HEK293 (cell line): ENCODE measurements around the gene TM2D3.
A peak's percentile ranks its signal among the peaks of the same experiment; 100 is the strongest.

Source experiments
- CTCF ChIA-PET: fragments of 350-600 bp; formaldehyde crosslinking; extraction: SDS; loops from one replicate; lab custom pipeline; 2021; ENCODE audit warnings: antibody characterized with exemption; lab: Yijun Ruan, JAX
- POLR2A ChIA-PET: fragments of 300-600 bp; formaldehyde crosslinking; extraction: SDS; loops from one replicate; lab custom pipeline; 2020; ENCODE audit warnings: antibody characterized with exemption, inconsistent platforms; lab: Yijun Ruan, JAX
- H3K27ac ChIP-seq: fragments of 200-500 bp; sonication (Bioruptor generic); 2 replicates; pipeline ENCODE4 v1.5.1; 2014; ENCODE audit warnings: low read depth, low read length, control low read depth, inconsistent platforms; ENCODE audit errors: extremely low read depth
- H3K36me3 ChIP-seq, 2 experiments: fragments of 200-500 bp in 1 of 2; sonication (Bioruptor generic) in 1 of 2; 1 replicate in 1 of 2; 2 replicates in 1 of 2; pipeline ENCODE4 v1.5.1; 2014 to 2017; ENCODE audit warnings: inconsistent platforms in 2 of 2, low read length in 2 of 2; ENCODE audit not compliant: control insufficient read depth in 2 of 2, insufficient read depth in 1 of 2
- H3K4me1 ChIP-seq: fragments of 200-500 bp; sonication (Bioruptor generic); 2 replicates; pipeline ENCODE4 v1.5.1; 2014; ENCODE audit warnings: mild to moderate bottlenecking, low read length, inconsistent platforms; ENCODE audit not compliant: control insufficient read depth, insufficient read depth
- H3K4me3 ChIP-seq: 2 replicates; pipeline ENCODE4 v1.5.1; 2011; ENCODE audit warnings: low read depth, mild to moderate bottlenecking, control low read depth, low read length, moderate library complexity
- H3K9me3 ChIP-seq: fragments of 200-500 bp; sonication (Bioruptor generic); 2 replicates; pipeline ENCODE4 v1.5.1; 2014; ENCODE audit warnings: low read depth, low read length, inconsistent platforms; ENCODE audit not compliant: control insufficient read depth, insufficient read depth
- AEBP2 ChIP-seq: fragments of 450-650 bp; formaldehyde crosslinking; IDR thresholded peaks from 2 replicates; pipeline ENCODE4 v1.5.1; 2016; ENCODE audit warnings: missing biosample characterization, missing genetic modification characterization, borderline replicate concordance
- ATF2 ChIP-seq: fragments of 450-650 bp; formaldehyde crosslinking; IDR thresholded peaks from 2 replicates; pipeline ENCODE4 v1.5.1; 2016; ENCODE audit warnings: missing biosample characterization, missing genetic modification characterization, low read depth
- MEIS1 ChIP-seq: sonication (generic); formaldehyde crosslinking; IDR thresholded peaks from 2 replicates; pipeline ENCODE4 v1.8.1; 2022; ENCODE audit warnings: missing genetic modification reagents, mild to moderate bottlenecking, borderline replicate concordance
- PRDM1 ChIP-seq: fragments of 450-650 bp; formaldehyde crosslinking; IDR thresholded peaks from 2 replicates; pipeline ENCODE4; 2016; ENCODE audit warnings: missing biosample characterization, missing genetic modification characterization
- PRDM6 ChIP-seq: fragments of 450-650 bp; formaldehyde crosslinking; IDR thresholded peaks from 2 replicates; pipeline ENCODE4 v1.5.1; 2017; ENCODE audit warnings: missing biosample characterization, missing genetic modification characterization
- REST ChIP-seq: fragments of 450-650 bp; formaldehyde crosslinking; IDR thresholded peaks from 2 replicates; pipeline ENCODE4 v1.5.1; 2016; ENCODE audit warnings: missing biosample characterization, missing genetic modification characterization
- SALL2 ChIP-seq: fragments of 450-650 bp; formaldehyde crosslinking; IDR thresholded peaks from 2 replicates; pipeline ENCODE4 v1.5.0; 2017; ENCODE audit warnings: missing biosample characterization, mild to moderate bottlenecking, missing genetic modification characterization, borderline replicate concordance
- SP2 ChIP-seq: fragments of 450-650 bp; formaldehyde crosslinking; IDR thresholded peaks from 2 replicates; pipeline ENCODE4 v1.5.1; 2016; ENCODE audit warnings: missing biosample characterization, missing genetic modification characterization
- SP7 ChIP-seq: fragments of 450-650 bp; formaldehyde crosslinking; IDR thresholded peaks from 2 replicates; pipeline ENCODE4 v1.5.1; 2016; ENCODE audit warnings: missing biosample characterization, missing genetic modification characterization
- TRIM28 ChIP-seq: IDR thresholded peaks from 2 replicates; pipeline ENCODE4 v1.6.1; 2011; ENCODE audit warnings: low read length, control low read depth, borderline replicate concordance
- ZBTB21 ChIP-seq: fragments of 450-650 bp; formaldehyde crosslinking; IDR thresholded peaks from 2 replicates; pipeline ENCODE4 v1.5.1; 2017; ENCODE audit warnings: missing biosample characterization, missing genetic modification characterization
- ZBTB44 ChIP-seq: fragments of 450-650 bp; IDR thresholded peaks from 2 replicates; pipeline ENCODE4 v1.5.1; 2018; ENCODE audit warnings: missing biosample characterization, mild to moderate bottlenecking, missing genetic modification characterization
- ZNF266 ChIP-seq: fragments of 450-650 bp; formaldehyde crosslinking; IDR thresholded peaks from 2 replicates; pipeline ENCODE4 v1.5.1; 2016; ENCODE audit warnings: missing biosample characterization, missing genetic modification characterization, low read depth
- ZNF274 ChIP-seq, 2 experiments: fragments of 200-500 bp in 1 of 2; fragments of 450-650 bp in 1 of 2; sonication (Bioruptor generic) in 1 of 2; formaldehyde crosslinking in 1 of 2; IDR thresholded peaks; 2 replicates each; pipeline versions ENCODE4 v1.5.1 to v1.6.1; 2014 to 2016; ENCODE audit warnings: borderline replicate concordance in 1 of 2, inconsistent platforms in 1 of 2, low read length in 1 of 2, missing biosample characterization in 1 of 2, missing genetic modification characterization in 1 of 2
- ZNF311 ChIP-seq: fragments of 450-650 bp; formaldehyde crosslinking; IDR thresholded peaks from 2 replicates; pipeline ENCODE4 v1.5.1; 2017; ENCODE audit warnings: missing biosample characterization, missing genetic modification characterization, borderline replicate concordance
- ZNF350 ChIP-seq: fragments of 450-650 bp; formaldehyde crosslinking; IDR thresholded peaks from 2 replicates; pipeline ENCODE4 v1.5.0; 2017; ENCODE audit warnings: missing biosample characterization, mild to moderate bottlenecking, missing genetic modification characterization
- ZNF48 ChIP-seq: fragments of 450-650 bp; formaldehyde crosslinking; IDR thresholded peaks from 2 replicates; pipeline ENCODE4 v1.5.1; 2016; ENCODE audit warnings: missing biosample characterization, missing genetic modification characterization
- ZNF530 ChIP-seq: fragments of 450-650 bp; formaldehyde crosslinking; IDR thresholded peaks from 2 replicates; pipeline ENCODE4 v1.5.1; 2016; ENCODE audit warnings: low read depth, missing biosample characterization, missing genetic modification characterization
- ZNF558 ChIP-seq: fragments of 450-650 bp; formaldehyde crosslinking; IDR thresholded peaks from 2 replicates; pipeline ENCODE4 v1.5.1; 2016; ENCODE audit warnings: missing biosample characterization, missing genetic modification characterization
- ZNF585B ChIP-seq: fragments of 450-650 bp; formaldehyde crosslinking; IDR thresholded peaks from 2 replicates; pipeline ENCODE4 v1.5.1; 2016; ENCODE audit warnings: missing biosample characterization, missing genetic modification characterization
- ZNF768 ChIP-seq: fragments of 450-650 bp; formaldehyde crosslinking; IDR thresholded peaks from 2 replicates; pipeline ENCODE4 v1.5.1; 2018; ENCODE audit warnings: missing biosample characterization, mild to moderate bottlenecking, missing genetic modification characterization
- ZNF776 ChIP-seq: fragments of 450-650 bp; formaldehyde crosslinking; IDR thresholded peaks from 2 replicates; pipeline ENCODE4 v1.5.0; 2017; ENCODE audit warnings: missing biosample characterization, missing genetic modification characterization, borderline replicate concordance
- ZNF785 ChIP-seq: fragments of 450-650 bp; formaldehyde crosslinking; IDR thresholded peaks from 2 replicates; pipeline ENCODE4 v1.5.1; 2016; ENCODE audit warnings: missing biosample characterization, missing genetic modification characterization
- ZNF792 ChIP-seq: fragments of 450-650 bp; formaldehyde crosslinking; IDR thresholded peaks from 2 replicates; pipeline ENCODE4 v1.5.1; 2016; ENCODE audit warnings: missing biosample characterization, missing genetic modification characterization

TM2D3 gene

GRCh38 chr15:101660005-101660404 lies 7.8 kb upstream of the TM2D3 start:
- no peak overlapping the region for H3K4me3 ChIP-seq
- H3K4me1 ChIP-seq: peaks cover 9% of the 10 kb centered on the region
- H3K36me3 ChIP-seq: peaks cover 0 to 17% of the 10 kb centered on the region in 2 experiments; a peak in 2 of 3 replicates
- no peaks in the 10 kb centered on the region for H3K9me3 ChIP-seq
- TF ChIP-seq ZNF274 (IDR thresholded peaks at IDR 0.05; ENCODE audit: low read length) (no peak), ZNF274 (tag by site-specific recombination; IDR thresholded peaks at IDR 0.05; ENCODE audit: borderline replicate concordance) (no peak), ZNF48 (tag by site-specific recombination) (no peak), PRDM6 (tag by site-specific recombination) (no peak), ZNF785 (no peak), PRDM1 (tag by site-specific recombination) (no peak), MEIS1 (no peak), ZNF585B (tag by site-specific recombination) (no peak), ZNF768 (tag by site-specific recombination) (no peak), ZNF350 (tag by site-specific recombination) (no peak), ATF2 (tag by site-specific recombination) (no peak), ZNF530 (tag by site-specific recombination) (no peak), REST (tag by site-specific recombination) (no peak), ZNF558 (tag by site-specific recombination) (no peak)
- no peak overlapping the region for H3K27ac ChIP-seq
- ChIA-PET POLR2A (interaction anchor here (1.1 kb wide), 1 partner anchor 8 kb away, joined by 3 read pairs; no protein-coding TSS in a partner anchor), CTCF (interaction anchor here (0.6 to 0.7 kb wide), 2 partner anchors 11 to 158 kb away, joined by 3 read pairs; no protein-coding TSS in a partner anchor)

- POLR2A ChIA-PET: interaction anchor here (0.7 to 0.8 kb wide), 3 partner anchors 9 to 234 kb away, joined by 3 to 5 read pairs (median 3); no protein-coding TSS in a partner anchor
- H3K4me1 ChIP-seq: peaks cover 11% of the 10 kb centered on the region
- H3K9me3 ChIP-seq: no peaks in the 10 kb centered on the region
- H3K4me3 ChIP-seq: no peak overlapping the region
- CTCF ChIA-PET: interaction anchor here (0.6 to 2.3 kb wide), 6 partner anchors 10 to 369 kb away, joined by 3 to 20 read pairs (median 4); no protein-coding TSS in a partner anchor
- no peak overlapping the region for H3K27ac ChIP-seq
- H3K36me3 ChIP-seq: peaks cover 5 to 17% of the 10 kb centered on the region in 2 experiments; a peak in 2 of 3 replicates
- TF ChIP-seq AEBP2 (tag by site-specific recombination) (no peak), ZBTB21 (tag by site-specific recombination) (no peak), ZNF792 (tag by site-specific recombination) (no peak), ZNF311 (tag by site-specific recombination) (no peak), ZNF776 (tag by site-specific recombination) (no peak), TRIM28 (no peak), ZNF266 (no peak), ZBTB44 (tag by site-specific recombination) (peak; percentile 98), SP2 (tag by site-specific recombination) (no peak), SP7 (tag by site-specific recombination) (no peak), SALL2 (tag by site-specific recombination) (no peak)
Observed at GRCh38 chr15:101657968-101658784, 6.0 kb upstream of the TM2D3 start.
